NB4 (cell line): ENCODE results near the gene DNMT3A.

Source experiments
- MYC ChIP-seq: IDR thresholded peaks from 2 replicates; pipeline ENCODE4 v1.6.1; 2011; ENCODE audit warnings: low read depth, low read length
- POLR2A ChIP-seq: IDR thresholded peaks from 2 replicates; pipeline ENCODE4 v1.6.1; 2011; ENCODE audit warnings: mild to moderate bottlenecking; ENCODE audit not compliant: insufficient read length; ENCODE audit errors: extremely low read depth
- TF ChIP-seq, protein P1 (sequence below): IDR thresholded peaks from one replicate; pipeline ENCODE4 v1.5.1; 2012; ENCODE audit warnings: low read depth, low read length

DNA sequence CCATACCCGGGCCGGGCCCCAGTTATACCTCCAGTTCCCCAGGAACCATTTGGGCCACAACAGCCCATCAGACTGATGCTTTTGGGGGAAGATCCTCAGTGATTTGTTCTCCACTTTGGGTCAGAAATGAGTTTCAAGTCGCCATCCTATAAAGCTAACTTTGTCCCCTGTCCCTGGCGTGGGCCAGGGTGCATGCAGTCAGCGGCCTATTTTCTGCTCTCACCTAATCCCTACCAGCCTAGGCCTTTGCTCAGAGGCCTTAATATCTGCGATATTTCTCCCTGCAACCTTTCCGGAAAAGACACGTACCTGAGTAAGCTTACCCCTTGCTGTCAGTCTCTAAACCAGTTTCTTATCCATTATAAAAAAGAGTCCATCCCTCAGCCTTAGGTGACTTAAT lies 7.2 kb downstream of the DNMT3A start:
- TF ChIP-seq, protein P1, sequence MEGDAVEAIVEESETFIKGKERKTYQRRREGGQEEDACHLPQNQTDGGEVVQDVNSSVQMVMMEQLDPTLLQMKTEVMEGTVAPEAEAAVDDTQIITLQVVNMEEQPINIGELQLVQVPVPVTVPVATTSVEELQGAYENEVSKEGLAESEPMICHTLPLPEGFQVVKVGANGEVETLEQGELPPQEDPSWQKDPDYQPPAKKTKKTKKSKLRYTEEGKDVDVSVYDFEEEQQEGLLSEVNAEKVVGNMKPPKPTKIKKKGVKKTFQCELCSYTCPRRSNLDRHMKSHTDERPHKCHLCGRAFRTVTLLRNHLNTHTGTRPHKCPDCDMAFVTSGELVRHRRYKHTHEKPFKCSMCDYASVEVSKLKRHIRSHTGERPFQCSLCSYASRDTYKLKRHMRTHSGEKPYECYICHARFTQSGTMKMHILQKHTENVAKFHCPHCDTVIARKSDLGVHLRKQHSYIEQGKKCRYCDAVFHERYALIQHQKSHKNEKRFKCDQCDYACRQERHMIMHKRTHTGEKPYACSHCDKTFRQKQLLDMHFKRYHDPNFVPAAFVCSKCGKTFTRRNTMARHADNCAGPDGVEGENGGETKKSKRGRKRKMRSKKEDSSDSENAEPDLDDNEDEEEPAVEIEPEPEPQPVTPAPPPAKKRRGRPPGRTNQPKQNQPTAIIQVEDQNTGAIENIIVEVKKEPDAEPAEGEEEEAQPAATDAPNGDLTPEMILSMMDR: no peak
- TF ChIP-seq POLR2A (no peak), MYC (no peak)
